CD4-positive, alpha-beta T cell treated with Interleukin-4 for 1 hour (primary cell): Measurements from ENCODE around the gene EID3.
A peak's percentile ranks its signal among the peaks of the same experiment; 100 is the strongest.
"Not testable (repeated sequence)": the region's sequence is repeated elsewhere in the genome, so short reads cannot be mapped to it uniquely, and the experiment has no call there.

Experiments used
- DNase-seq, 2 donors: peaks; one replicate each; pipeline ENCODE4 v3.0.0-alpha.2; 2020 to 2022

The EID3 gene

GRCh38 chr12:104303538-104304151 is at the start of gene EID3:
Gene EID3 (plus strand): TSS chr12:104303739. CDS start chr12:104303935, 196 bp downstream.
- peak; percentile 91 to 93 for DNase-seq

- no peak for DNase-seq
Observed at GRCh38 chr12:104257913-104258472, 45.5 kb upstream of the EID3 start.

- DNase-seq = no peak
Observed at GRCh38 chr12:104258476-104259067, 45.0 kb upstream of the EID3 start.

- no peak for DNase-seq
Observed at GRCh38 chr12:104263026-104263425, 40.5 kb upstream of the EID3 start.

GRCh38 chr12:104263580-104264358 is 39.8 kb upstream of the EID3 start:
- DNase-seq = no peak

GRCh38 chr12:104265436-104265835 is 38.1 kb upstream of the EID3 start:
- not testable (repeated sequence) for DNase-seq

- DNase-seq = no peak
Observed at GRCh38 chr12:104272938-104273337, 30.6 kb upstream of the EID3 start.

- no peak for DNase-seq
Observed at GRCh38 chr12:104273503-104273902, 30.0 kb upstream of the EID3 start.

- no peak for DNase-seq
Observed at GRCh38 chr12:104274811-104275210, 28.7 kb upstream of the EID3 start.

GRCh38 chr12:104275689-104276088 is 27.9 kb upstream of the EID3 start:
- DNase-seq = no peak

- no peak for DNase-seq
Observed at GRCh38 chr12:104276273-104277131, 27.0 kb upstream of the EID3 start.

- no peak for DNase-seq
Observed at GRCh38 chr12:104279164-104279563, 24.4 kb upstream of the EID3 start.

- no peak for DNase-seq
Observed at GRCh38 chr12:104280111-104280510, 23.4 kb upstream of the EID3 start.

- no peak for DNase-seq
Observed at GRCh38 chr12:104280717-104281458, 22.7 kb upstream of the EID3 start.

GRCh38 chr12:104281636-104282035 is 21.9 kb upstream of the EID3 start:
- no peak for DNase-seq

- DNase-seq = no peak
Observed at GRCh38 chr12:104282109-104282508, 21.4 kb upstream of the EID3 start.

GRCh38 chr12:104285740-104286515 is 17.6 kb upstream of the EID3 start:
- no peak for DNase-seq

GRCh38 chr12:104286516-104287482 is 16.7 kb upstream of the EID3 start:
- peak; percentile 90 to 91 for DNase-seq

- peak; percentile 88 for DNase-seq
Observed at GRCh38 chr12:104288635-104289274, 14.8 kb upstream of the EID3 start.
